Limb (tissue), 2 donors: ENCODE measurements around the gene TMEM108.

Source experiments
- DNase-seq, 2 donors: peaks; one replicate each; pipeline ENCODE4 v3.0.0-alpha.2; 2016; ENCODE audit errors: extremely low spot score in 2 of 2

The TMEM108 gene

GRCh38 chr3:133383741-133384140 is 345.6 kb downstream of the TMEM108 start:
- DNase-seq = no peak

GRCh38 chr3:133384331-133385027 is 346.3 kb downstream of the TMEM108 start:
- DNase-seq = peak; percentile 79 to 86

- no peak for DNase-seq
Observed at GRCh38 chr3:133386876-133387275, 348.7 kb downstream of the TMEM108 start.

- no peak for DNase-seq
Observed at GRCh38 chr3:133387341-133387740, 349.1 kb downstream of the TMEM108 start.

- DNase-seq = no peak
Observed at GRCh38 chr3:133388696-133389395, 350.7 kb downstream of the TMEM108 start.

- no peak for DNase-seq
Observed at GRCh38 chr3:133390715-133391114, 352.5 kb downstream of the TMEM108 start.

GRCh38 chr3:133393204-133393603 is 355.0 kb downstream of the TMEM108 start:
- DNase-seq = no peak

GRCh38 chr3:133393691-133394474 is 355.7 kb downstream of the TMEM108 start:
- no peak for DNase-seq

GRCh38 chr3:133394561-133395311 is 356.5 kb downstream of the TMEM108 start:
- no peak for DNase-seq

GRCh38 chr3:133396906-133397305 is 358.7 kb downstream of the TMEM108 start:
- no peak for DNase-seq

- DNase-seq = no peak
Observed at GRCh38 chr3:133400006-133400515, 361.9 kb downstream of the TMEM108 start, which contains the start of gene BFSP2. BFSP2 (plus strand) TSS chr3:133400056; CDS start chr3:133400084, 28 bp downstream.

GRCh38 chr3:133401374-133402135 is 363.4 kb downstream of the TMEM108 start:
- DNase-seq = peak; percentile 23 to 66

- no peak for DNase-seq
Observed at GRCh38 chr3:133404920-133405319, 366.7 kb downstream of the TMEM108 start.

- no peak for DNase-seq
Observed at GRCh38 chr3:133408366-133408765, 370.2 kb downstream of the TMEM108 start.

GRCh38 chr3:133408961-133409360 is 370.8 kb downstream of the TMEM108 start:
- DNase-seq = no peak

- DNase-seq = no peak
Observed at GRCh38 chr3:133410191-133410892, 372.2 kb downstream of the TMEM108 start.

- DNase-seq = no peak
Observed at GRCh38 chr3:133412183-133413132, 374.3 kb downstream of the TMEM108 start.

GRCh38 chr3:133413161-133414020 is 375.2 kb downstream of the TMEM108 start:
- DNase-seq = no peak
